ENCODE results near the gene HSFX3.

- TF ChIP-seq, protein P1, sequence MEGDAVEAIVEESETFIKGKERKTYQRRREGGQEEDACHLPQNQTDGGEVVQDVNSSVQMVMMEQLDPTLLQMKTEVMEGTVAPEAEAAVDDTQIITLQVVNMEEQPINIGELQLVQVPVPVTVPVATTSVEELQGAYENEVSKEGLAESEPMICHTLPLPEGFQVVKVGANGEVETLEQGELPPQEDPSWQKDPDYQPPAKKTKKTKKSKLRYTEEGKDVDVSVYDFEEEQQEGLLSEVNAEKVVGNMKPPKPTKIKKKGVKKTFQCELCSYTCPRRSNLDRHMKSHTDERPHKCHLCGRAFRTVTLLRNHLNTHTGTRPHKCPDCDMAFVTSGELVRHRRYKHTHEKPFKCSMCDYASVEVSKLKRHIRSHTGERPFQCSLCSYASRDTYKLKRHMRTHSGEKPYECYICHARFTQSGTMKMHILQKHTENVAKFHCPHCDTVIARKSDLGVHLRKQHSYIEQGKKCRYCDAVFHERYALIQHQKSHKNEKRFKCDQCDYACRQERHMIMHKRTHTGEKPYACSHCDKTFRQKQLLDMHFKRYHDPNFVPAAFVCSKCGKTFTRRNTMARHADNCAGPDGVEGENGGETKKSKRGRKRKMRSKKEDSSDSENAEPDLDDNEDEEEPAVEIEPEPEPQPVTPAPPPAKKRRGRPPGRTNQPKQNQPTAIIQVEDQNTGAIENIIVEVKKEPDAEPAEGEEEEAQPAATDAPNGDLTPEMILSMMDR (IDR thresholded peaks at IDR 0.05), result no peak
- no peak for TF ChIP-seq POLR2A (IDR thresholded peaks at IDR 0.05)
- no peak for TF ChIP-seq POLR2AphosphoS5 (IDR thresholded peaks at IDR 0.05)
Measured at GRCh38 chrX:149516604-149517003, 33.1 kb downstream of the HSFX3 start.
